Testis (tissue), 3 donors: Measurements from ENCODE around the gene RPS2. TPM values are rescaled to one million over a fixed set of nuclear protein-coding genes. Genes with fewer than 3 reads are reported as not detected.

Source experiments
- DNase-seq: peaks from one replicate; pipeline ENCODE4 v3.0.0-alpha.2; 2019
- H3K27ac ChIP-seq, 2 donors: fragments of 200-600 bp; sonication (generic); one replicate each; pipeline ENCODE4 v1.5.1; 2019
- H3K27me3 ChIP-seq: fragments of 200-600 bp; sonication (generic); one replicate; pipeline ENCODE4 v1.5.1; 2019
- H3K36me3 ChIP-seq: fragments of 200-600 bp; sonication (generic); one replicate; pipeline ENCODE4 v1.5.1; 2017; ENCODE audit warnings: low read depth; ENCODE audit errors: missing control alignments
- H3K4me1 ChIP-seq: fragments of 200-600 bp; sonication (generic); one replicate; pipeline ENCODE4 v1.5.1; 2019
- H3K4me3 ChIP-seq, 2 donors: fragments of 200-600 bp; sonication (generic); one replicate each; pipeline ENCODE4 v1.5.1; 2017 to 2019
- H3K9me3 ChIP-seq: fragments of 200-600 bp; sonication (generic); one replicate; pipeline ENCODE4 v1.5.1; 2017
- POLR2A ChIP-seq: fragments of 450-650 bp; IDR thresholded peaks from one replicate; pipeline ENCODE4 v1.6.1; 2017; ENCODE audit warnings: antibody characterized with exemption, mild to moderate bottlenecking, moderate library complexity
- WGBS, 2 donors: methylation state at CpG; one replicate each; pipeline ENCODE4 v1.1.5; 2018; 5-methylcytosine and 5-hydroxymethylcytosine counted together
- intact Hi-C: fragments of 100-400 bp; cut with DNase I; formaldehyde crosslinking; loops from one replicate; pipeline ENCODE4 v1.15.1; 2023; ENCODE audit warnings: low total_unique reads
- polyA plus RNA-seq: library from polyadenylated mRNA; stranded (reverse); fragments of 350-450 nt; fragmentation: Illumina TruSeq; extraction: RNeasy Lipid Tissue Mini Kit (QIAGEN cat#74804); gene quantifications from one replicate; pipeline ENCODE4 v1.2.3, GENCODE V29; 2014; ENCODE audit warnings: low read depth, low replicate concordance; ENCODE audit not compliant: insufficient read depth
- total RNA-seq, 2 donors: library from RNA; depleted of rRNA; stranded (reverse); fragments of >200 nt; gene quantifications; one replicate each; pipeline ENCODE4 v1.2.3, GENCODE V29; 2016
- TF ChIP-seq, protein P1 (sequence below), 3 experiments: fragments of 450-650 bp in 2 of 3; fragments of 200-600 bp in 1 of 3; sonication (generic) in 1 of 3; IDR thresholded peaks; one replicate each; pipeline ENCODE4 v1.5.1; 2016 to 2019; ENCODE audit warnings: antibody characterized with exemption in 3 of 3, mild to moderate bottlenecking in 2 of 3, moderate library complexity in 1 of 3

Gene RPS2
- total and polyA plus RNA-seq, 3 donors from 2014 or later = 744 to 1,779 (median 1,272) TPM

DNA sequence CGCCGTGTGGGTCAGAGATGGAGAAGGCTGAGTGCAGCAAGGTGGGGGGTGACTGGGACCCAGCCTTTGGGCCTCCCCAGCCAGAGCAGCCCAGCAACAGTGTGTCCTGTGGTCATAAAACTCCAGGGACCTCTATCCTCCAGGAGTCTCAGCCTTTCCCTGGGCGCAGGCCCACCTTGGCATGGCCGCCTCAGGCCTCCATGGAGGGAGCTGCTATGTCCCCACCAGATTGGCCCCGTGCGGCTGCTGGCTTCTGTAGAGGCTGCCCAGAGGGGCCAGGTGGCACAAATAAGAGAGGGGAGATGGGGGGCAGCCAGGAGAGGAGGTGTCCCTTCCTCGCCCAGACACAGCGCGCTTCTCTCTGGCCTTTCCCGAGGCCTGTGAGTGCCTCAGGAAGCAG is 22.6 kb upstream of the RPS2 start:
- no peak for TF ChIP-seq POLR2A
- TF ChIP-seq, protein P1, sequence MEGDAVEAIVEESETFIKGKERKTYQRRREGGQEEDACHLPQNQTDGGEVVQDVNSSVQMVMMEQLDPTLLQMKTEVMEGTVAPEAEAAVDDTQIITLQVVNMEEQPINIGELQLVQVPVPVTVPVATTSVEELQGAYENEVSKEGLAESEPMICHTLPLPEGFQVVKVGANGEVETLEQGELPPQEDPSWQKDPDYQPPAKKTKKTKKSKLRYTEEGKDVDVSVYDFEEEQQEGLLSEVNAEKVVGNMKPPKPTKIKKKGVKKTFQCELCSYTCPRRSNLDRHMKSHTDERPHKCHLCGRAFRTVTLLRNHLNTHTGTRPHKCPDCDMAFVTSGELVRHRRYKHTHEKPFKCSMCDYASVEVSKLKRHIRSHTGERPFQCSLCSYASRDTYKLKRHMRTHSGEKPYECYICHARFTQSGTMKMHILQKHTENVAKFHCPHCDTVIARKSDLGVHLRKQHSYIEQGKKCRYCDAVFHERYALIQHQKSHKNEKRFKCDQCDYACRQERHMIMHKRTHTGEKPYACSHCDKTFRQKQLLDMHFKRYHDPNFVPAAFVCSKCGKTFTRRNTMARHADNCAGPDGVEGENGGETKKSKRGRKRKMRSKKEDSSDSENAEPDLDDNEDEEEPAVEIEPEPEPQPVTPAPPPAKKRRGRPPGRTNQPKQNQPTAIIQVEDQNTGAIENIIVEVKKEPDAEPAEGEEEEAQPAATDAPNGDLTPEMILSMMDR (IDR thresholded peaks at IDR 0.05) = no peak
- Histone ChIP-seq H3K27ac (no peak overlapping the region), H3K9me3 (no peaks in the 10 kb centered on the region), H3K27me3 (no peaks in the 10 kb centered on the region), H3K4me3 (no peak overlapping the region), H3K36me3 (no peaks in the 10 kb centered on the region), H3K4me1 (peaks cover 24% of the 10 kb centered on the region)
- WGBS, 2 donors = 86% methylated on average over 10 of the region's 10 CpGs
- intact Hi-C loops = no loop called here
- DNase-seq = no peak

DNA sequence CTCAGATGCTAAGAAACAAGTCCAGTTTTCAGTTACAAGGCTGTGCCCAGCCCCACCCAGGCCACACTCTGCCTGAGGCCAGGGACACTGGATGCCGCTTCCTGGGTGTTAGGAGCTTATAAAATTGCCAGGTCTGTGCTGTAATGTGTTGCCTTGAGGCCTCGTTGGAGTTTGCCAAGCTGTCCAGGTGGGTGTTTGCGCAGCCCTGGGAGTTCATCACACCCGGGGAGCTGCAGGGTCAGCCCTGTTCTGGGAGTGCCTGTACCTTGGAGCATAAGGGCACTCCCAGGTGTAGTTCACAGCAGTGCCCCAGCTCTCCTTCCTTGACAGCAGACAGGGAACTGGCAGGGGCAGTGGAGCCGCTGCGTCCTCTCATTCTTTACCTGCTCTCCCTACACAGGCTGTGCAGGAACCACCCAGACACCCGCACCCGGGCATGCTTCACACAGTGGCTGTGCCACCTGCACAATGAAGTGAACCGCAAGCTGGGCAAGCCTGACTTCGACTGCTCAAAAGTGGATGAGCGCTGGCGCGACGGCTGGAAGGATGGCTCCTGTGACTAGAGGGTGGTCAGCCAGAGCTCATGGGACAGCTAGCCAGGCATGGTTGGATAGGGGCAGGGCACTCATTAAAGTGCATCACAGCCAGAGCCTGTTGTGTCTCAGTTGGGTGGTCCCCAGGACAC is 21.0 kb upstream of the RPS2 start:
- Histone ChIP-seq H3K27me3 (no peaks in the 10 kb centered on the region), H3K4me1 (peaks cover 19% of the 10 kb centered on the region), H3K27ac (no peak overlapping the region), H3K4me3 (no peak overlapping the region), H3K36me3 (no peaks in the 10 kb centered on the region), H3K9me3 (no peaks in the 10 kb centered on the region)
- intact Hi-C loops = no loop called here
- TF ChIP-seq, protein P1 (IDR thresholded peaks at IDR 0.05) = no peak
- TF ChIP-seq POLR2A = no peak
- 89 to 93% methylated on average over 5 to 14 of the region's 14 CpGs for WGBS, 2 donors
- no peak for DNase-seq

DNA sequence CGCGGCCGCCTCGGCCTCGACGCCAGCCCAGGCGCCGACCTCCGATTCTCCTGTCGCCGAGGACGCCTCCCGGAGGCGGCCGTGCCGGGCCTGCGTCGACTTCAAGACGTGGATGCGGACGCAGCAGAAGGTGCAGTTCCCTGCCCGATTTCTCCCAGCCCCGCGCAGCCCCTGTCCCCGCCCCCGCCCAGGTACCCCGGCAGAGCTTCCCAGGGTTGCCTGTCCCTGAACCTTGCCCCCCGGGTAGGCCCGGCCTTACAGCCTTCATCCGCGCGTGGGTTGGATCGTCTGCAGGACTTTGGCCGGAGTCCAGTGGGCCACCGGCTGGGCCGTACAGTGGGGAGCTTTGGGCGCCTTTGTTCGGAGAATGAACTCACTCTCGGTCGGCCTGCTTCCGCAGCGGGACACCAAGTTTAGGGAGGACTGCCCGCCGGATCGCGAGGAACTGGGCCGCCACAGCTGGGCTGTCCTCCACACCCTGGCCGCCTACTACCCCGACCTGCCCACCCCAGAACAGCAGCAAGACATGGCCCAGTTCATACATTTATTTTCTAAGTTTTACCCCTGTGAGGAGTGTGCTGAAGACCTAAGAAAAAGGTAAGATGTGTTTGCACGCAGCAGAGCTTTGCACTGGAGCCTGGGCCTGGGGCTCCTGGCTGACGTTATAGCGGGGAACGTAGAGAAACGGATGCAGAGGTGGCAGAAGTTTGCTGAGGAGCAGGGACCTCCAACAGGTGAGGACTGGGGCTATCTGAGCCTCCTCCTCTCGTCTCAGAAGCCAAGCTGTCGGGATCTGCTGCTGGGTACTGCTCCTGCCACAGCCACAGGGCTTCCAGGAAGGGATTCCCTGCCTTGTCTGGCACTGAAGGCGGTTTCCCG is 20.0 kb upstream of the RPS2 start:
- Histone ChIP-seq H3K27ac (peak overlapping the region in 1 of 2 donors; percentile 64), H3K9me3 (no peaks in the 10 kb centered on the region), H3K36me3 (no peaks in the 10 kb centered on the region), H3K4me3 (peak overlapping the region; percentile 77 to 79), H3K27me3 (no peaks in the 10 kb centered on the region), H3K4me1 (peaks cover 15% of the 10 kb centered on the region)
- intact Hi-C loops = no loop called here
- DNase-seq = no peak
- 7 to 17% methylated on average over 32 to 58 of the region's 58 CpGs for WGBS, 2 donors
- TF ChIP-seq POLR2A = no peak
- TF ChIP-seq, protein P1 (IDR thresholded peaks at IDR 0.05) = no peak

DNA sequence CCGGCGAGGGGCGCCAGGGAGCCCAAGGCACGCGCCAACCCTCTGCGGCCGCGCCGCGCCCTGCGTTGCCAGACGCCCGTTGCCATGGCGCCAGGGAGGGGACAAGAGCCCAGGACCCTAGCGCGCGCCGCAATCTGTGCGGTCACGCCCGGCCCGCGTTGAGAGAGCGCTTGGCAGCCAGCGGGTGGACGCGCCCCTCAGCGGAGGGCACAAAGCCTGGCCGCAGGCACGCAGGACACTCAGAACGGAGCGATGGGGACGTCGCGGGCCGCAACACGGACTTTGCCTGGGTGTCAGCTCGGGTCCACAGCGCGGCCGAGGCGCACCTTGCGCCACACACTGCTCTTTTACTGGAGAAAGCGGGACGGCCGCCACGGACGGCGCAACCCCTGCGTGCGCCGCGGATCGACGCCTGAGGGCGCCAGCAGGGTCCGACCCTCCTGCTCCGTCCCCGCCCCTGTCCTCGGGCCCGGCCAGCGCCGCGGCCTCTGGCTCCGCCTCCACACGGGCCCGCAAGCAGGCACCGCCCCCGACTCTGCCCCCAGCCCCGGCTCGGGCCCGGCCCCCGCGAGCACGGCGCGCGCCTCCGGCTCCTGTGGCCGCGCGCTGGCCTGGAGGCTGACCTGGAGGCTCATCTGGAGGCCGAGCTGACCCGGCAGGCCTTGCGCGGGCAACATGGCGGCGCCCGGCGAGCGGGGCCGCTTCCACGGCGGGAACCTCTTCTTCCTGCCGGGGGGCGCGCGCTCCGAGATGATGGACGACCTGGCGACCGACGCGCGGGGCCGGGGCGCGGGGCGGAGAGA is 19.1 kb upstream of the RPS2 start, which contains the start of gene GFER:
Gene GFER, plus strand, starts transcription at position 650 of the 803 bp plus-strand sequence. Its CDS starts 26 bp downstream, at position 676.
- 0 to 1% methylated on average over 1 to 97 of the region's 109 CpGs for WGBS, 2 donors

More for the DNA sequence above, 19.1 kb upstream of the RPS2 start, which contains the start of gene GFER:
- Histone ChIP-seq H3K9me3 (no peaks in the 10 kb centered on the region), H3K27ac (peak within 1 kb of the TSS in 1 of 2 donors; percentile 64), H3K36me3 (no peaks in the 10 kb centered on the region), H3K27me3 (no peaks in the 10 kb centered on the region), H3K4me3 (peak within 1 kb of the TSS; percentile 77 to 79), H3K4me1 (peaks cover 15% of the 10 kb centered on the region)
- no peak for TF ChIP-seq POLR2A
- TF ChIP-seq, protein P1 (IDR thresholded peaks at IDR 0.05) = peak in 1 of 3 experiments; percentile 14
- peak; percentile 91 for DNase-seq
- intact Hi-C loops = no loop called here
